Stimulated activated naive CD8-positive, alpha-beta T cell treated with anti-CD3 and anti-CD28 coated beads, Interleukin-15, Interleukin-2, amounts not matched to agents 100 ng/mL and 50 ng/mL, for 24 hours (primary cell): ENCODE results near the gene ATP8A2.

Source experiments
- H3K27ac Mint-ChIP-seq: one replicate; pipeline ENCODE4 v1.8.0; 2021; ENCODE audit warnings: mild to moderate bottlenecking, mixed read lengths
- H3K27me3 Mint-ChIP-seq: one replicate; pipeline ENCODE4 v1.8.0; 2021; ENCODE audit warnings: mixed read lengths
- H3K36me3 Mint-ChIP-seq: one replicate; pipeline ENCODE4 v1.8.0; 2021; ENCODE audit warnings: low read depth, mixed read lengths
- H3K4me1 Mint-ChIP-seq: one replicate; pipeline ENCODE4 v1.8.0; 2021; ENCODE audit warnings: low read depth, mixed read lengths
- H3K4me3 Mint-ChIP-seq: one replicate; pipeline ENCODE4 v1.8.0; 2021; ENCODE audit warnings: mild to moderate bottlenecking, mixed read lengths
- H3K9me3 Mint-ChIP-seq: one replicate; pipeline ENCODE4 v1.8.0; 2021; ENCODE audit warnings: mixed read lengths

The ATP8A2 gene

GRCh38 chr13:26011996-26012821 lies 640.4 kb downstream of the ATP8A2 start:
- H3K4me1 Mint-ChIP-seq: peaks cover 14% of the 10 kb centered on the region
- peaks cover 3% of the 10 kb centered on the region for H3K27me3 Mint-ChIP-seq
- H3K36me3 Mint-ChIP-seq: no peaks in the 10 kb centered on the region
- peak overlapping the region; percentile 71 for H3K27ac Mint-ChIP-seq
- H3K9me3 Mint-ChIP-seq: peaks cover 3% of the 10 kb centered on the region
- H3K4me3 Mint-ChIP-seq: peak overlapping the region; percentile 73

GRCh38 chr13:26012995-26013394 lies 641.2 kb downstream of the ATP8A2 start:
- peak overlapping the region; percentile 71 for H3K27ac Mint-ChIP-seq
- H3K27me3 Mint-ChIP-seq: no peaks in the 10 kb centered on the region
- H3K4me3 Mint-ChIP-seq: peak overlapping the region; percentile 73
- peaks cover 15% of the 10 kb centered on the region for H3K4me1 Mint-ChIP-seq
- H3K9me3 Mint-ChIP-seq: no peaks in the 10 kb centered on the region
- H3K36me3 Mint-ChIP-seq: no peaks in the 10 kb centered on the region

- Mint-ChIP-seq H3K27ac (no peak overlapping the region), H3K9me3 (no peaks in the 10 kb centered on the region), H3K4me1 (peaks cover 15% of the 10 kb centered on the region), H3K36me3 (peaks cover 12% of the 10 kb centered on the region), H3K27me3 (no peaks in the 10 kb centered on the region), H3K4me3 (no peak overlapping the region)
Observed at GRCh38 chr13:26015271-26016125, 643.7 kb downstream of the ATP8A2 start.

- H3K9me3 Mint-ChIP-seq: peaks cover 6% of the 10 kb centered on the region
- no peaks in the 10 kb centered on the region for H3K27me3 Mint-ChIP-seq
- peaks cover 17% of the 10 kb centered on the region for H3K36me3 Mint-ChIP-seq
- no peak overlapping the region for H3K27ac Mint-ChIP-seq
- no peak overlapping the region for H3K4me3 Mint-ChIP-seq
- peaks cover 15% of the 10 kb centered on the region for H3K4me1 Mint-ChIP-seq
Observed at GRCh38 chr13:26016189-26016588, 644.4 kb downstream of the ATP8A2 start.

GRCh38 chr13:26017196-26017921 lies 645.6 kb downstream of the ATP8A2 start:
- Mint-ChIP-seq H3K4me3 (no peak overlapping the region), H3K27ac (no peak overlapping the region)

GRCh38 chr13:26017932-26018665 lies 646.3 kb downstream of the ATP8A2 start:
- Mint-ChIP-seq H3K9me3 (peaks cover 9% of the 10 kb centered on the region), H3K27me3 (no peaks in the 10 kb centered on the region), H3K4me3 (no peak overlapping the region), H3K4me1 (peaks cover 15% of the 10 kb centered on the region), H3K27ac (peak overlapping the region; percentile 19), H3K36me3 (peaks cover 22% of the 10 kb centered on the region)

More at GRCh38 chr13:26017196-26017921, 645.6 kb downstream of the ATP8A2 start:
- H3K27me3 Mint-ChIP-seq: no peaks in the 10 kb centered on the region
- peaks cover 9% of the 10 kb centered on the region for H3K9me3 Mint-ChIP-seq
- peaks cover 15% of the 10 kb centered on the region for H3K4me1 Mint-ChIP-seq
- peaks cover 22% of the 10 kb centered on the region for H3K36me3 Mint-ChIP-seq

GRCh38 chr13:26019251-26019650 lies 647.5 kb downstream of the ATP8A2 start:
- H3K36me3 Mint-ChIP-seq: peaks cover 22% of the 10 kb centered on the region
- no peak overlapping the region for H3K27ac Mint-ChIP-seq
- no peak overlapping the region for H3K4me3 Mint-ChIP-seq
- peaks cover 15% of the 10 kb centered on the region for H3K4me1 Mint-ChIP-seq
- H3K9me3 Mint-ChIP-seq: peaks cover 9% of the 10 kb centered on the region
- no peaks in the 10 kb centered on the region for H3K27me3 Mint-ChIP-seq

- Mint-ChIP-seq H3K27me3 (peaks cover 1% of the 10 kb centered on the region), H3K36me3 (peaks cover 22% of the 10 kb centered on the region), H3K27ac (no peak overlapping the region), H3K4me1 (peaks cover 15% of the 10 kb centered on the region), H3K9me3 (peaks cover 9% of the 10 kb centered on the region), H3K4me3 (no peak overlapping the region)
Observed at GRCh38 chr13:26019881-26020870, 648.4 kb downstream of the ATP8A2 start.

- Mint-ChIP-seq H3K9me3 (peaks cover 9% of the 10 kb centered on the region), H3K36me3 (peaks cover 22% of the 10 kb centered on the region), H3K27me3 (peaks cover 4% of the 10 kb centered on the region), H3K27ac (peak overlapping the region; percentile 17), H3K4me3 (no peak overlapping the region), H3K4me1 (peaks cover 15% of the 10 kb centered on the region)
Observed at GRCh38 chr13:26020891-26021290, 649.1 kb downstream of the ATP8A2 start.

- Mint-ChIP-seq H3K27ac (no peak overlapping the region), H3K36me3 (peaks cover 22% of the 10 kb centered on the region), H3K27me3 (peaks cover 4% of the 10 kb centered on the region), H3K4me1 (peaks cover 15% of the 10 kb centered on the region), H3K4me3 (no peak overlapping the region), H3K9me3 (peaks cover 9% of the 10 kb centered on the region)
Observed at GRCh38 chr13:26021516-26021915, 649.7 kb downstream of the ATP8A2 start.

GRCh38 chr13:26021956-26022355 lies 650.2 kb downstream of the ATP8A2 start:
- H3K27ac Mint-ChIP-seq: no peak overlapping the region
- H3K4me1 Mint-ChIP-seq: peaks cover 12% of the 10 kb centered on the region
- peaks cover 22% of the 10 kb centered on the region for H3K36me3 Mint-ChIP-seq
- H3K9me3 Mint-ChIP-seq: peaks cover 9% of the 10 kb centered on the region
- H3K4me3 Mint-ChIP-seq: no peak overlapping the region
- H3K27me3 Mint-ChIP-seq: peaks cover 4% of the 10 kb centered on the region

GRCh38 chr13:26022538-26023292 lies 650.9 kb downstream of the ATP8A2 start:
- Mint-ChIP-seq H3K4me3 (no peak overlapping the region), H3K27me3 (peaks cover 4% of the 10 kb centered on the region), H3K27ac (no peak overlapping the region), H3K36me3 (peaks cover 22% of the 10 kb centered on the region), H3K9me3 (peaks cover 9% of the 10 kb centered on the region), H3K4me1 (peaks cover 5% of the 10 kb centered on the region)

- no peaks in the 10 kb centered on the region for H3K4me1 Mint-ChIP-seq
- peaks cover 4% of the 10 kb centered on the region for H3K27me3 Mint-ChIP-seq
- H3K27ac Mint-ChIP-seq: no peak overlapping the region
Observed at GRCh38 chr13:26024558-26024957, 652.8 kb downstream of the ATP8A2 start.

More at GRCh38 chr13:26024558-26024957, 652.8 kb downstream of the ATP8A2 start:
- peaks cover 9% of the 10 kb centered on the region for H3K9me3 Mint-ChIP-seq
- no peak overlapping the region for H3K4me3 Mint-ChIP-seq
- H3K36me3 Mint-ChIP-seq: peaks cover 19% of the 10 kb centered on the region
